NCI-H187 (cell line): ENCODE data around the gene LRRC2.
"Not testable (repeated sequence)": the region's sequence is repeated elsewhere in the genome, so short reads cannot be mapped to it uniquely, and the experiment has no call there.

Experiments
- DNase-seq, 2 experiments: peaks; one replicate each; lab custom pipeline; 2025; lab: John Stamatoyannopoulos, UW

Gene LRRC2

DNA sequence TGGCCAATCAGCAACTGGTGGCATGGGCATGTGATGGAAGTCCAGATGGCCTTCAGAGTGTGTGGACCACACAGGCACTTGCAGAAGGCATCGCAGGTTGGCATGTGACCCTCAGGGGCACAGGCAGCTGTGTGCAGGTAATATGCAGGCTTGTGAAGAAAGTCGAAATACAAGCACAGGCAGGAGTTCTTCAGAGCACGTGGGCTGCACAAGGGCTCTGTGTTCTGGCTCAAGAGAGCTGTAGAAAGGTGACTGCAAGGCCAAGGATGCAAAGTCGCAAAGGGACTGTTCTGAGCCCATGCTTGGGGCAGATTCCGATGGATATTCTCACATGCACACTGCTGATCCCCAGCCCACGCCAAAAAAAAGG lies 8.3 kb downstream of the LRRC2 start:
- DNase-seq = no peak

DNA sequence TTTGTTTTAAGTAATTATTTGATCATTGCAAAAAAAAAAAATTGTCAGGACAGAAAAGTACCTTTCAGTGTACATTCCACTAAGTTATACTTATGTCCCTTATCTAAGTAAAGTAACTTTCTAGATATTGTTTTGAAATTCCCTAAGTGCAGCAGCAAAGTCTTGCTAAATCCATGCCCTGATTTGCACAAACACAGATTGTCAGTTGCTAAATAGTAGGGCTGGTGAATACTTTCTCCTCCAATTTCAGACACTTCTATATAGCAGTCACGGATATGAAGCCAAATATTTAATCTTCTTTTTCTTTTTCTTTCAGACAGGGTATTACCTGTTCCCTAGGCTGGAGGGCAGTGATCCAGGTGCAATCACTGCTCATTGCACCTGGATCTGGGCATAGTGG lies 12.9 kb downstream of the LRRC2 start:
- no peak for DNase-seq

DNA sequence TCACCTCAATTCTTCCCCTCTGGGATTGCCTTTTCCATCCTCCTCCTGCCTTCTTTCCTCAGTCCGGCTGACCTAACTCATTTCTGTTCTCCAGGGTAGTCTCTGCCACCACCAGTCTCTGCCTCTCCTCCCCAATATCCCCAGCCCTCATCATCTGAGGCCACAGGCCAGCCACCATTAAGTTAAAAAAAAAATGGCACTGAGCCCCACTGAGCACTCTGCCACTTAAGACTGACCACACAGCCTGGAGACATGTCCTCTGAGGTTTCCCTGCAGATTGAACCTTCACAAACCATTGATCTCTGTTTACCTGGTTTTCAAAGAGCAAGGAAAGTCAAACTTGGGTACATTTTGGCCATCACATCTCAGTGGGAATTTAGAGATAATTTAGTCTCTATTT lies 13.6 kb downstream of the LRRC2 start:
- DNase-seq = no peak

DNA sequence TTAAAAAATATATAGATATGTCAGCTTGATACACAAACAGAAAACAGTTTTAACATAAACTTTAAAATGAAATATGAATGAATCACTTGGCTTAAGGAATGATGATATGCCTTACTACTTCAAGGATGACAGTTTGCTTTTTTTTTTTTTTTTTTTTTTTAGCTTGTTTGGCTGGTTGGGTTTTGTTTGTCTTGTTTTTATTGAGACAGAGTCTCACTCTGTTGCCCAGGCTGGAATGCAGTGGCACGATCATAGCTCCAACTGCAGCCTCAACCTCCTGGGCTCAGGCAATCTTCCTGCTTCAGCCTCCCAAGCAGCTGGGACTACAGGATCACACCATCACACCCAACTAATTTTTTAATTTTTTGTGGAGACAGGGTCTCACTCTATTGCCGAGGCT lies 14.5 kb downstream of the LRRC2 start:
- DNase-seq = no peak

- no peak for DNase-seq
These were observed 16.1 kb downstream of the LRRC2 start for GRCh38 chr3:46549989-46550388.

DNA sequence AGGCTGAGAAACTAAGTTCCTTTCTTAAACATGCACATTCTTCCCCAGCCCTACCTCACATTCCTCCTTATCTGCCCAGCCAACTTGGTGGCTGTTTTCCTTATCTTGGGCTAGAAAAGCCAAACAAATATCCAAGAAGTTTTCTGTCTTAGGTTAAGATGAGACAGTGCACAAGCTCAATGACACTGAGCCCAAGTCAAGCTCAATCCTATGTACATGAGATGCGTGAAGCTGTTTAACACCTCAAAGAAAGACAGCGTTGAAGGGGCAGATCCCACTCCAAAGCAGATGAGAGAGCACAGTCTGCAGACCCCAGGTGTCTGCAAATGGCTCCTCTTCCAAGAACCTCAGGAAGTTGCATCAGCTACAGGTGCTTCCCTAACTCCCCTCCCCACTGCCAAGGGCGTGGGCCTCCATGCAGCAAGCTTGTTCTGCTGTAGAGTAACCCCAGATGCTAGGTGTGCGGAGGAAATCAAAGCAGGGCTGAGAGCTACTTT lies 16.6 kb downstream of the LRRC2 start:
- no peak for DNase-seq

DNA sequence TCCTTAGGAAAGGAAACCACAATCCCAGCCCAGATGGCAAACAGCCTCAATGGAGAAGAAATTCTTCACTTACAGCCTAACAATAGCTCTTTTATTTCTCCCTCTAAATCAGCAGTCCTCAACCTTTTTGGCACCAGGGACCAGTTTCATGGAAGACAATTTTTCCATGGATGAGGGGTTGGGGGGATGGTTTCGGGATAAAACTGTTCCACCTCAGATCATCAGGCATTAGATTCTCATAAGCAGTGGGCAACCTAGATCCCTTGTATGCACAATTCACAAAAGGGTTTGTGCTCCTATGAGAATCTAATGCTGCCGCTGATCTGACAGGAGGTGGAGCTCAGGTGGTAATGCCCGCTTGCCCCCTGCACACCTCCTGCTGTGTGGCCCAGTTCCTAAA lies 17.5 kb downstream of the LRRC2 start:
- DNase-seq = not testable (repeated sequence)

DNA sequence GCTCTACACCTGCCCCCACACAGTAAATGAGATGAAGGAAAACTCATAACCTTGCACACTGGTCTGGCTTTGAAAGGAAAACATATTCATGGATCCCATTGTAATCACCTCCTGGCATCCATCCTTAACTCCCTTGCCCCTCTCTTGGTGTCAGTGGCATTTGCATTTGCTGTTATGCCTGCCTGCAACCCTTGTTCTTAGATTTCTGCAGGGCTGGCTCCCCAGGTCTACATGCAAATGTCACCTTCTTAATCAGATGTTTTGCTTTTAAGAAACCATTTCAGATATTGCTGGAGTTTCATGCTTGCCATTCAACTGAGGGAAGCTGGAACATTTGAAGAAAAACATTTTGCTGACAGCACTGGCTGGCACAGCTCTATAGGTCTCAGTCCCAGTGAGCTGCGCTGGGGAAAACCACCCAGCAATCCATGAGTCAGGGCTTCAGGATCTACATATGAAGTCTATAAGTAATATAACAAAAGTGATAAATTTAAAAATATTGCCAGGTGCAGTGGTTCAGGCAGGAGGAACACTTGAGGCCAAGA lies 19.1 kb downstream of the LRRC2 start:
- no peak for DNase-seq

- DNase-seq = no peak
These were observed 20.1 kb downstream of the LRRC2 start for GRCh38 chr3:46545818-46546630.

DNA sequence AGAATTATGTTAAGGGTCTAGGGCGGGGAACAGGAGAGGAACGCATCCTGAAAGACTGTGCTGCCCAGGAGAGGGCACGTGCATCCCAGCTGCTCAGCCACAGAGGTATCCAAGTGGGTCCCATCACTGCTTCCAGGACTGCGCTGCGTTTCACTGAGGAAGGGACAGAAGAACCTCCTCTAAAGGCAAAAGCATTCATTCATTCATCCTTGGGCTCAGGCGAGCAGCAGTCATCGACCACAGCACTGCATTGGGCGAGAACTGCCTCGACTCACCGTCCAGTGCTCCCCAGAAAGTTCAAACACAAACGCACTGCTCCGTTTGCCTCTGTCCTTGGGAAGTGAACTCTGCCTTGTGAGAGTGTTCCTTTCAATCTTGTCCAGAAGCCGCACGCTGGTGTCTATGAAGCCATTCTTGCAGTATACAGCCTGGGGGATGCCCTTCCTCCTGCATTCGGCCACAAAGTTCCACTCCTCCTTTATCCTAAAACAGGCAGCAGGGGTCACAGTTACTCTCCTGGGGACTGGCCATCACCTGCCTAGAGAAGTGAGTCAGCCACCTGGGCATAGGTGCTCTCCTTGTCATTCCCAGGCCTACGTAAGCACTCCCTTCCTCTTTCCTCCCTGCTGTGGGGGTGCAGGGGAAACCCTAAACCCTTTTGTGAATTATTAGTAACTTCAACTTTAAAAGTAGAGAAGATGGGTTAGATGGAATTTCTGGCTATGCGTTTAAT lies 21.2 kb downstream of the LRRC2 start:
- DNase-seq = no peak

GRCh38 chr3:46542801-46543201 lies 23.3 kb downstream of the LRRC2 start:
- no peak for DNase-seq

- DNase-seq = no peak
These were observed 23.8 kb downstream of the LRRC2 start for GRCh38 chr3:46542344-46542743.

GRCh38 chr3:46541835-46542234 lies 24.3 kb downstream of the LRRC2 start:
- no peak for DNase-seq

- DNase-seq = no peak
These were observed 25.6 kb downstream of the LRRC2 start for GRCh38 chr3:46540550-46540949.

DNA sequence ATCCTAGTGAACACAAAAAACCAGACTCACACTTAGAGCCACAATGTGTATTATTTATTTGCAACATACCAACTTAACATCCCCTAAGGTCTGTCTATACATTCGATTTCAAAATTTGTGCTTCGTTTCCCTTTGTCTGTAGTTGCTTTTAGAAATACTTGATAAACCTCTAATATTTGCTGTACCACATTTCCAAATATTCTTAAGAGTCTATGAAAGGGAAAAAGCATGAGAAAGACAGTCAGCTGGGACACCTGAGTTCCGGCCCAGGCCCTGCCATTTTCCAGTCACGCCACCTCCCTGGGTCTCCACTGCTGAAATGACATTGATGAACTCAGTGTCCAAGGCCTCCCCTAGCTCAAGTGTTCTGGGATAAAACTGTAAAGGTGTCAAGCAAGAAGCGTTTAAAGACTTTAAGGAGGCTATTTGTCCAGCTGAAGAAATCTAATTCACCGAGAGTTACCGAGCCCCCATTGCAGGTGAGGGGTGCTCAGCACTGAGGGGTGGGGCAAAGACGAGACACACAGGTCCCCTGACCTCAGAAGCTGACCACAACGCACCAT lies 26.6 kb downstream of the LRRC2 start:
- no peak for DNase-seq

DNA sequence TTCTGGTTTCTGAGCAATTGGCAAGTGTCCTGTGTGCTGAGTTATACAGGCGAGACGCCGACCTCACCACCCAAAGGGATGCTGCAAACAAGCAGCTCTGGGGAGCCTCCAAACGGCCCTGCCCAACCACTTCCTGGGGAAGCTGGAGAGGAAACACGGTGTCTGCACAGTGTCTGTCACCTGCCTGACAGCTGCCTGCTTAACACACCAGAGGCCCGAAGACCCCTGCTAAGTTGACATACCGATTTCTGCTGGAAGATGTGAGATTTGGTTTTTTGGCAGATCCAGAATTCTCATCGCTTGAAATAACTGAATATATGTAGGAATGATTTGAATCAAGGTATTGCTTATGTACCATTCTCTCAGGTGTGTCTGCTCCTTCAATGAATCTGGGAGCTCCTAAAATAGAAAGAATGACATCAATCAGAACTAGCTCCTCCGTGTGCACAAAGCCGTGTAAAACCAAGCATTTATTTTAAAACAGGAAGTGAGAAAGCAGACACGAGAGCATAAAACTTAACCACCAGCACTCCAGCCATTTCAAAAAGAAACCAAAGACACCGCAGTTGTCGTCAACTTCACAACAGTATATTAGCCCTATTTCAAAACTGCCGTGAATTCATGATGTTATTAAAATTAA lies 27.2 kb downstream of the LRRC2 start:
- DNase-seq = no peak

DNA sequence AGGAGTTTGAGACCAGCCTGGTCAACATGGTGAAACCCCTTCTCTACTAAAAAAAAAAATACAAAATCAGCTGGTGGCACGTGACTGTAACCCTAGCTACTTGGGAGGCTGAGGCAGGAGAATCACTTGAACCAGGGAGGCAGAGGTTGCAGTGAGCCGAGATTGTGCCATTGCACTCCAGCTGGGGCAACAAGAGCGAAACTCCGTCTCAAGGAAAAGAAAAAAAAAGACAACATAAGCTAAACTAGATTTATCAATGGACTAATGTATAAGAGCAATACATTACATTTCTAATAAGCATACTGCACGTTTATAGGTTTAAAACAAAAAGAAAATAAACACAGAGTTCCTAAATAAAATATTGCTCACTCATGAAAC lies 27.7 kb downstream of the LRRC2 start:
- not testable (repeated sequence) for DNase-seq

GRCh38 chr3:46537779-46538178 lies 28.3 kb downstream of the LRRC2 start:
- DNase-seq = no peak

- no peak for DNase-seq
These were observed 28.8 kb downstream of the LRRC2 start for GRCh38 chr3:46537316-46537715.

DNA sequence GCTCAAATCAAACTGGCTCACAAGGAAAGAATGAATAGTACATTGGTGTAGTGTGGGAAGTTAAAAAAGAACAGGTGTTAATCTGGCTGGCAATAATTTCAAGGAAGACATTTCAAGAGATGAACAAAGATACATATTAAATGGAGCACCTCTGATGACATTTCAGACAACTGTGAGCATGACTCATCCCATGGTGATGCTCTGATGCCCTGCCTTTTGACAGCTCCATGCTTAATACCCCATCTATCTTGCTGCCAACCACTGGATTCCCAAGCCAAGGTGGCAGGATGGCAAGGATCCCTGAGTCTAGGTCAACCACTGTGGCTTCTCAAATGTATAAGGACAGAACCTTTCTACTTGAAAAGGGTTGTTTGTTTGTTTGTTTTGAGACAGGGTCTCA lies 29.3 kb downstream of the LRRC2 start:
- no peak for DNase-seq

GRCh38 chr3:46535746-46536145 lies 30.4 kb downstream of the LRRC2 start:
- DNase-seq = no peak

DNA sequence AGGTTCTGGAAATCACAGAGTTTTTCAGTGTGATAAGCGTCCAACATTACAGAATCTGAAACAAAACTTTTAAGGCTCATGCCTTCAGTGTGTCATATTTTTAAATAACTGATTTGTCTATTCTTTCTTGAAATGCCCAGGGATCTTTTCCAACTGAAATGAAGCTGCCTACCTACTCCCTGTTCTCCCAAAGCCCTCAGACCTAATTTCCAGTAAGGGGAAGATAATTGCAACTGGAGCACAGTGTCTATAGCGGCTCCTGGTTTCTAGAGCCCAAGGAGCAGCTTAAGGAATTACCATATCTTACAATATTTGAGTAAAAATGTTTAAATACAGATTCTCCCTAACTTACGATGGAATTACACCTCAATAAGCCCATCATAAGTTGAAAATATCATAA lies 33.0 kb downstream of the LRRC2 start:
- no peak for DNase-seq
